Measurements from ENCODE around the gene SLC12A4. TPM values are rescaled to one million over a fixed set of nuclear protein-coding genes. Genes with fewer than 3 reads are reported as not detected.

SLC12A4 gene
- total RNA-seq, 6 donors from 2014 or later, result 54.6 to 276 (median 98.3) TPM

- H3K4me3 ChIP-seq, result no peak overlapping the region
- H3K27ac ChIP-seq, result peak overlapping the region; percentile 41 to 97 (median 52)
- H3K4me1 ChIP-seq, result peaks cover 74 to 86% (median 76%) of the 10 kb centered on the region in 4 donors
Measured at GRCh38 chr16:67963292-67963661, 5.2 kb downstream of the SLC12A4 start.

DNA sequence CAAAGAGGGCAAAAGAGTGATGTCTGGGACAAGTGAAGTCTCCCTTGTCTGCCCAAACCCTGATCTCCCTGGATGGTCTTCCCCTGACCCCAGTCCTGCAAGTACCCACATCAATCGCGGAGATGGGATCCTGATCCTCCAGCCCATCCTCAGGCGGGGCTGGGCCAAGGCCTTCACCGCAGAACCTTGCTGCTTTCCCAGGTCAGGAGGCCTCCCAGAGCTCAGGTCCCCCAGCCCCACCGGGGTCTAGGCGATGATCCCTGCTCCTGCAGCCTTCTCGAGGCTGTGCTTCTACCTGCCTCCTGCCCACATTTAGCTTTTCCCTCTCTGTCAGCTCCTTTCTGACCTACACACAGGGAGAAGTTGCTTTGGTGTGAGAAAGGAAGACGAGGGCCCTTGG, 6.3 kb downstream of the SLC12A4 start:
- peaks cover 0 to 68% (median 43%) of the 10 kb centered on the region in 4 donors for H3K36me3 ChIP-seq
- no peaks in the 10 kb centered on the region for H3K9me3 ChIP-seq
- WGBS, 2 donors, result 94 to 95% methylated on average over 4 to 8 of the region's 8 CpGs
- H3K4me1 ChIP-seq, result peaks cover 70 to 78% (median 73%) of the 10 kb centered on the region in 4 donors
- peak overlapping the region; percentile 74 to 89 (median 83) for H3K27ac ChIP-seq
- H3K27me3 ChIP-seq, result no peaks in the 10 kb centered on the region
- TF ChIP-seq EP300 (IDR thresholded peaks at IDR 0.05) (no peak), POLR2A (IDR thresholded peaks at IDR 0.05) (no peak), POLR2AphosphoS5 (IDR thresholded peaks at IDR 0.05) (no peak), CTCF (IDR thresholded peaks at IDR 0.05) (no peak)
- no peak overlapping the region for H3K4me3 ChIP-seq
- ATAC-seq (ENCODE audit: low FRiP score in 2 of 2) (no peak), DNase-seq (no peak)

More at GRCh38 chr16:67963292-67963661, 5.2 kb downstream of the SLC12A4 start:
- peaks cover 0 to 56% (median 38%) of the 10 kb centered on the region in 4 donors for H3K36me3 ChIP-seq
- H3K9me3 ChIP-seq, result no peaks in the 10 kb centered on the region
- DNase-seq, result no peak
- 77 to 92% methylated on average over 2 of the region's 2 CpGs for WGBS, 2 donors
- no peak for ATAC-seq (ENCODE audit: low FRiP score in 2 of 2)
- H3K27me3 ChIP-seq, result no peaks in the 10 kb centered on the region
- TF ChIP-seq CTCF (IDR thresholded peaks at IDR 0.05) (no peak), POLR2A (IDR thresholded peaks at IDR 0.05) (no peak), EP300 (IDR thresholded peaks at IDR 0.05) (no peak), POLR2AphosphoS5 (IDR thresholded peaks at IDR 0.05) (no peak)

GRCh38 chr16:67961551-67961957, 6.9 kb downstream of the SLC12A4 start:
- ATAC-seq (ENCODE audit: low FRiP score in 2 of 2) (no peak), DNase-seq (peak in 1 of 2 donors; percentile 82)
- H3K4me1 ChIP-seq, result peaks cover 64 to 73% (median 67%) of the 10 kb centered on the region in 4 donors
- no peaks in the 10 kb centered on the region for H3K9me3 ChIP-seq
- no peaks in the 10 kb centered on the region for H3K27me3 ChIP-seq
- TF ChIP-seq CTCF (IDR thresholded peaks at IDR 0.05) (no peak), POLR2A (IDR thresholded peaks at IDR 0.05) (no peak), EP300 (IDR thresholded peaks at IDR 0.05) (no peak), POLR2AphosphoS5 (IDR thresholded peaks at IDR 0.05) (peak in 1 of 2 donors; percentile 5)
- peaks cover 0 to 73% (median 45%) of the 10 kb centered on the region in 4 donors for H3K36me3 ChIP-seq
- peak overlapping the region; percentile 74 to 89 (median 83) for H3K27ac ChIP-seq
- WGBS, 2 donors, result 63 to 76% methylated on average over 9 to 10 of the region's 13 CpGs
- H3K4me3 ChIP-seq, result no peak overlapping the region

- Histone ChIP-seq H3K4me1 (peaks cover 48 to 60% (median 57%) of the 10 kb centered on the region in 4 donors), H3K27me3 (no peaks in the 10 kb centered on the region), H3K9me3 (no peaks in the 10 kb centered on the region), H3K27ac (peak overlapping the region; percentile 74 to 89 (median 83)), H3K4me3 (no peak overlapping the region), H3K36me3 (peaks cover 0 to 89% (median 58%) of the 10 kb centered on the region in 4 donors)
- ATAC-seq (ENCODE audit: low FRiP score in 2 of 2), result peak; percentile 68 to 84
- 48 to 58% methylated on average over 6 to 9 of the region's 11 CpGs for WGBS, 2 donors
- TF ChIP-seq CTCF (IDR thresholded peaks at IDR 0.05) (no peak), EP300 (IDR thresholded peaks at IDR 0.05) (peak in 2 of 4 donors; percentile 65 to 92), POLR2AphosphoS5 (IDR thresholded peaks at IDR 0.05) (peak; percentile 71 to 85), POLR2A (IDR thresholded peaks at IDR 0.05) (no peak)
- peak; percentile 19 to 51 for DNase-seq
Measured at GRCh38 chr16:67959536-67960329, 8.7 kb downstream of the SLC12A4 start.
